ENCODE measurements around the gene AUTS2. TPM values are rescaled to one million over a fixed set of nuclear protein-coding genes. Genes with fewer than 3 reads are reported as not detected.

AUTS2 gene
- total and polyA plus RNA-seq, 2 experiments from 2014 or later, result 32.0 to 91.0 TPM

GRCh38 chr7:69596056-69596455 is 2.2 kb upstream of the AUTS2 start:
- no peak overlapping the region for H3K4me3 Mint-ChIP-seq
- H3K4me1 Mint-ChIP-seq, result peaks cover 11% of the 10 kb centered on the region
- peaks cover 44% of the 10 kb centered on the region for H3K27me3 Mint-ChIP-seq (ENCODE audit: insufficient read depth, low read depth, poor library complexity)

More at GRCh38 chr7:69596056-69596455, 2.2 kb upstream of the AUTS2 start:
- peaks cover 6% of the 10 kb centered on the region for H4K20me1 ChIP-seq (replicated peaks; ENCODE audit: insufficient read depth)
- peaks cover 6% of the 10 kb centered on the region; the same call in 2 of the 3 replicates for H3K9me3 Mint-ChIP-seq
- H3F3A ChIP-seq (replicated peaks; ENCODE audit: low read depth), result peaks cover 5% of the 10 kb centered on the region; the same call in 1 of the 2 replicates
- H3K4me1 ChIP-seq (ENCODE audit: insufficient read depth), result peaks cover 6% of the 10 kb centered on the region
- no peaks in the 10 kb centered on the region for H3K36me3 Mint-ChIP-seq (ENCODE audit: low read depth)
- peaks cover 70% of the 10 kb centered on the region for H3K27me3 ChIP-seq (ENCODE audit: insufficient read depth)
- H3K27ac Mint-ChIP-seq, result no peak overlapping the region
- DNase-seq (ENCODE audit: low spot score) (no peak), ATAC-seq (no peak)
- peaks cover 5% of the 10 kb centered on the region for H3K79me2 ChIP-seq (replicated peaks; ENCODE audit: insufficient read depth)
- no peak for TF ChIP-seq EZH2phosphoT487 (IDR thresholded peaks at IDR 0.05; ENCODE audit: unreplicated experiment)
- TF ChIP-seq REST (IDR thresholded peaks at IDR 0.05; ENCODE audit: unreplicated experiment), result no peak
- TF ChIP-seq CREB1 (CRISPR knock-in tag; IDR thresholded peaks at IDR 0.05; ENCODE audit: low read depth), result no peak
- no peak for TF ChIP-seq NANOG (IDR thresholded peaks at IDR 0.05; ENCODE audit: borderline replicate concordance)
- no peak for TF ChIP-seq STAT1 (IDR thresholded peaks at IDR 0.05; ENCODE audit: unreplicated experiment)
- no peak for TF ChIP-seq JUNB (IDR thresholded peaks at IDR 0.05; ENCODE audit: unreplicated experiment)
- TF ChIP-seq EZH2 (IDR thresholded peaks at IDR 0.05; ENCODE audit: low read depth, unreplicated experiment), result no peak
- no peak for TF ChIP-seq ETS1 (IDR thresholded peaks at IDR 0.05)
- TF ChIP-seq ZNF462 (CRISPR knock-in tag; IDR thresholded peaks at IDR 0.05), result no peak
- TF ChIP-seq ZNF331 (CRISPR knock-in tag; IDR thresholded peaks at IDR 0.05; ENCODE audit: low read depth), result no peak
- TF ChIP-seq POLR2AphosphoS5 (IDR thresholded peaks at IDR 0.05; ENCODE audit: low read depth), result no peak
- TF ChIP-seq ZNF114 (CRISPR knock-in tag; IDR thresholded peaks at IDR 0.05), result no peak
- no peak for TF ChIP-seq CTCF (conservative IDR thresholded peaks at IDR 0.05; ENCODE audit: low read depth in 2 of 2)
- no peaks in the 10 kb centered on the region for H3K9me2 ChIP-seq (ENCODE audit: insufficient read depth)
- H3K4me2 ChIP-seq, result no peak overlapping the region
- H3K27ac ChIP-seq (ENCODE audit: low read depth), result no peak overlapping the region
- H3K36me3 ChIP-seq (ENCODE audit: insufficient read depth), result no peaks in the 10 kb centered on the region
- no peak overlapping the region for H2AFZ ChIP-seq
- no peak overlapping the region for H3K4me3 ChIP-seq

Measured in GM23338 (cell line).